Measurements from ENCODE around the gene GAL3ST3. TPM values are rescaled to one million over a fixed set of nuclear protein-coding genes. Genes with fewer than 3 reads are reported as not detected.

GAL3ST3 gene
- total and polyA plus RNA-seq, 4 donors = not detected

DNA sequence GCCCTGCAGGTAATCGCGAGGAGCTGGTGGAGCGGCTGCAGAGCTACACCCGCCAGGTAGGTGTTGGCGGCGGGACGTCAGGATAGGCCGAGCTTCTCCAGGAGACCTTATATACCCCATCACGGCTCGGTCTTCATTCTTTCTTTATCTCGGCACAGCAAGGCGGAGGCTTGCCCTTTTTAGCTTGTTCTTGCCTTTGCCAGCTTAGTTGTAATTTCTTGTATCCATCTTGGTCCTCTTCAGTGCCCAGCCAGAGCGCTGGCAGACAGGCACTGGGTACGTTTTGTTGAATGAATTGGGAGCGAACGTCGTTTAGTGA is 3.7 kb upstream of the GAL3ST3 start:
- peak in 1 of 3 donors; percentile 9 for DNase-seq
- 1% methylated on average over 17 of the region's 17 CpGs for WGBS, 2 donors

DNA sequence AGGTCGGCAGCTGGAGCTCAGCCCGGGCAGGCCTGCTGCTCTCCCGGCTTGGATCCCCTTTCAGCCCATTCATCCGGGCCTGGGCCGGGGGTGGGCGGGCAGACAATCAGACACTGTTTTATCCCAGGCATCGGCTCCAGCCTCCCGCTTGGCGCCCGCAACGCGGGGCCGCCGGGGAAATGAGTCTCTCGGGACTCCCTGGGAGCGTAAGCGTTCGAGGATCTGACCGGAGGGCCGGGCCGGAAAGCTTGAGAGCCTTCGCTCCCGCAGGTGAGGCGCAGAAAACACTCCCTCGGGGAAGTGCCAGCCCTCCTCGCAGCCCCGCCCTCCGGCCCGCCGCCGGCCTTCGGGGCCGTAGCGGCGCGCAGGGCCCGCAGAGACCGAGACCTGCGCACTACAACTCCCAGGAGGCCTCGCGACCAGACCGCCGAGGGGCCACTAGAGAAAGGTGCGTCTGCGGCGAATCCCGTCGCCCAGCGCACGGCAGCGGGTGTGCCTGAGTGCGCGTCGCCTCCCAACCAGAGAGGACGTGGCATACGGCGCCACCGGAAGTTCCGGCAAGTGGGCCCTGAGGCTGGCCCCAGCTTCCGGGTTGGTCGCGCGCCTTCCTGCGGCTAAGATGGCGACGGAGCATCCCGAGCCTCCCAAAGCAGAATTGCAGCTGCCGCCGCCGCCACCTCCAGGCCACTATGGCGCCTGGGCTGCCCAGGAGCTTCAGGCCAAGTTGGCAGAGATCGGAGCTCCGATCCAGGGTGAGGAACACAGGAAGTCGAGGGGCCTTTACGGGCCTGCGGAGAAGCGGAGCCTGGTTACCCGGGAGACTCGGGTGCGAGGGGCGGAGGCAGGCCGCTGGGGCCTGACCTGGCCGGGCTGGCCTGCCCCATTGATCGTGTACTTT is 3.1 kb upstream of the GAL3ST3 start, which contains the start of gene SF3B2:
Gene SF3B2, plus strand, starts transcription at position 599 of the 898 bp plus-strand sequence. Its CDS starts 21 bp downstream, at position 620.
- peaks cover 0 to 2% (median 0%) of the 10 kb centered on the region in 4 donors for H3K9me3 ChIP-seq (ENCODE audit: control insufficient read depth in 4 of 4, insufficient read depth in 3 of 4, low read length in 3 of 4)
- no peak for TF ChIP-seq CTCF (IDR thresholded peaks at IDR 0.05; ENCODE audit: control extremely low read depth, extremely low read depth)
- peaks cover 9 to 18% (median 15%) of the 10 kb centered on the region in 4 donors for H3K36me3 ChIP-seq (ENCODE audit: control insufficient read depth in 4 of 4, insufficient read depth in 4 of 4, low read length in 4 of 4)
- H3K9ac ChIP-seq (ENCODE audit: insufficient read depth in 1 of 2, low read length in 2 of 2) = peak within 1 kb of the TSS; percentile 89 to 91
- peak within 1 kb of the TSS; percentile 92 for H3K27ac ChIP-seq (ENCODE audit: low read depth in 1 of 2, low read length in 1 of 2)
- peak within 1 kb of the TSS; percentile 100 for H3K4me3 ChIP-seq
- DNase-seq (peak; percentile 98 to 99 (median 99)), ATAC-seq (ENCODE audit: insufficient read depth, low FRiP score) (peak; percentile 96)
- peaks cover 4 to 20% (median 8%) of the 10 kb centered on the region in 5 donors for H3K4me1 ChIP-seq (ENCODE audit: control insufficient read depth in 5 of 5, insufficient read depth in 5 of 5, low read length in 5 of 5)
- H3K27me3 ChIP-seq (ENCODE audit: control insufficient read depth in 3 of 3, insufficient read depth in 3 of 3, low read length in 2 of 3) = peaks cover 0 to 11% (median 5%) of the 10 kb centered on the region in 3 donors
- 0% methylated on average over 68 to 84 of the region's 84 CpGs for WGBS, 2 donors

More for the DNA sequence above, 3.7 kb upstream of the GAL3ST3 start:
- H3K9ac ChIP-seq (ENCODE audit: insufficient read depth in 1 of 2, low read length in 2 of 2) = peak overlapping the region; percentile 89 to 91
- peaks cover 0 to 2% (median 0%) of the 10 kb centered on the region in 4 donors for H3K9me3 ChIP-seq (ENCODE audit: control insufficient read depth in 4 of 4, insufficient read depth in 3 of 4, low read length in 3 of 4)
- H3K4me3 ChIP-seq = peak overlapping the region; percentile 100
- peak overlapping the region; percentile 47 to 91 for H3K27ac ChIP-seq (ENCODE audit: low read depth in 1 of 2, low read length in 1 of 2)
- peaks cover 12 to 22% (median 19%) of the 10 kb centered on the region in 4 donors for H3K36me3 ChIP-seq (ENCODE audit: control insufficient read depth in 4 of 4, insufficient read depth in 4 of 4, low read length in 4 of 4)
- no peak for ATAC-seq (ENCODE audit: insufficient read depth, low FRiP score)
- TF ChIP-seq CTCF (IDR thresholded peaks at IDR 0.05; ENCODE audit: control extremely low read depth, extremely low read depth) = no peak
- peaks cover 4 to 20% (median 8%) of the 10 kb centered on the region in 5 donors for H3K4me1 ChIP-seq (ENCODE audit: control insufficient read depth in 5 of 5, insufficient read depth in 5 of 5, low read length in 5 of 5)
- H3K27me3 ChIP-seq (ENCODE audit: control insufficient read depth in 3 of 3, insufficient read depth in 3 of 3, low read length in 2 of 3) = peaks cover 0 to 8% (median 5%) of the 10 kb centered on the region in 3 donors

GRCh38 chr11:66051371-66051765 is 2.4 kb upstream of the GAL3ST3 start:
- H3K4me3 ChIP-seq = peak overlapping the region; percentile 52
- peaks cover 9 to 13% (median 11%) of the 10 kb centered on the region in 4 donors for H3K36me3 ChIP-seq (ENCODE audit: control insufficient read depth in 4 of 4, insufficient read depth in 4 of 4, low read length in 4 of 4)
- no peaks in the 10 kb centered on the region for H3K9me3 ChIP-seq (ENCODE audit: control insufficient read depth in 4 of 4, insufficient read depth in 3 of 4, low read length in 3 of 4)
- ATAC-seq (ENCODE audit: insufficient read depth, low FRiP score) (no peak), DNase-seq (no peak)
- H3K9ac ChIP-seq (ENCODE audit: insufficient read depth in 1 of 2, low read length in 2 of 2) = peak overlapping the region; percentile 60 to 82
- H3K4me1 ChIP-seq (ENCODE audit: control insufficient read depth in 5 of 5, insufficient read depth in 5 of 5, low read length in 5 of 5) = peaks cover 4 to 20% (median 8%) of the 10 kb centered on the region in 5 donors
- H3K27me3 ChIP-seq (ENCODE audit: control insufficient read depth in 3 of 3, insufficient read depth in 3 of 3, low read length in 2 of 3) = peaks cover 0 to 11% (median 5%) of the 10 kb centered on the region in 3 donors
- WGBS, 2 donors = 29 to 33% methylated on average over 12 of the region's 12 CpGs
- peak overlapping the region; percentile 92 for H3K27ac ChIP-seq (ENCODE audit: low read depth in 1 of 2, low read length in 1 of 2)
- no peak for TF ChIP-seq CTCF (IDR thresholded peaks at IDR 0.05; ENCODE audit: control extremely low read depth, extremely low read depth)
